ENCODE data around the gene FBXW4.

The FBXW4 gene

DNA sequence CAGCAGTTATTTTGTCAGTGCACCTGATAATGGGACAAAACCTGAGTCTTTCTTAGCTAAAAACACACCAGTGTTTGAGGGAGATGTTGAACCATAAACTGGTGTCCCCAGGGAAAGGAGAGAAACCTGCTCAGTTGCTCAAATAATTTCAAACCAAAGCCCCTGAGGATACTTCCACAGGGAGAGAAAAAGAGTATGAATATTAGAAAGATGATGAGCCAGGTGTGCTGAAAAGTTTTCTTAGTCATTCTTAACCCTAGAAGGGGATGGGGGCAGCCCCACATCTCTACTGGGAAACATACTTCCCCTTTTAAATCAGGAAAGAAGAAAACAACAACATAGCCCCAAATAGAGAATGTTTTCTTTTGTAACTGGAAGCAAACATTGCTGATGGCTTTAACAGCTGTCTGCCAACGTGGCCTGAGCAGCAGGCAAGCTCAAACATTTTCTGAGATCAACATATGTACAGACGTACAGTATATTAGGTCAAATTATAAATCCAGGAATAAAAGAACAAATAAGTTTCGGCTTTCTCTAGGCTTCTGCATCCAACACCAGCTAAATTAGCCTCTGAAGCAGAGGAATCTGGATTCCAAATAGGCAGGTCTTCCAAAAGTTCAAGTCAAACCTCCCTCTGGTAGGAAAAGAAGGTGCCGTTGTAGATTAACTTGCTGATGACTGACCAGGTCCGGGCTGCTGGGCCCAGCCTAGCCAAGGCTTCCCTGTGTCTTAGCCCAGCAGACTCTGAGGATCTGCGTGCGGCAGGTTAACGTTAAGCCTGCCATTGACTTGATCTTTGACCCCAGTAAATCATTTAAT, 30.5 kb upstream of the FBXW4 start:
- no peak overlapping the region for H2AFZ ChIP-seq (ENCODE audit: low read length)
- H3K9me2 ChIP-seq (replicated peaks; ENCODE audit: low read depth, low read length): no peaks in the 10 kb centered on the region
- no peaks in the 10 kb centered on the region for H4K20me1 ChIP-seq (ENCODE audit: insufficient read depth, low read length, poor library complexity, severe bottlenecking)
- H3K27me3 ChIP-seq (ENCODE audit: insufficient read depth, low read length, poor library complexity, severe bottlenecking): no peaks in the 10 kb centered on the region
- no peak overlapping the region for H3K4me3 ChIP-seq (ENCODE audit: low read length, poor library complexity, severe bottlenecking)
- no peaks in the 10 kb centered on the region for H3K4me1 ChIP-seq (ENCODE audit: insufficient read depth, low read length, poor library complexity, severe bottlenecking)
- H3K4me2 ChIP-seq (ENCODE audit: low read depth, low read length, poor library complexity, severe bottlenecking): no peak overlapping the region
- no peaks in the 10 kb centered on the region for H3K36me3 ChIP-seq (ENCODE audit: insufficient read depth, low read length)
- no peaks in the 10 kb centered on the region for H3F3A ChIP-seq (ENCODE audit: low read depth)
- no peaks in the 10 kb centered on the region for H3K9me3 ChIP-seq (ENCODE audit: insufficient read depth, low read depth, low read length)
- no peaks in the 10 kb centered on the region for H3K79me2 ChIP-seq (ENCODE audit: insufficient read depth, low read length)
- no peak overlapping the region for H3K9ac ChIP-seq (ENCODE audit: low read depth, low read length, poor library complexity, severe bottlenecking)
- TF ChIP-seq, protein P1, sequence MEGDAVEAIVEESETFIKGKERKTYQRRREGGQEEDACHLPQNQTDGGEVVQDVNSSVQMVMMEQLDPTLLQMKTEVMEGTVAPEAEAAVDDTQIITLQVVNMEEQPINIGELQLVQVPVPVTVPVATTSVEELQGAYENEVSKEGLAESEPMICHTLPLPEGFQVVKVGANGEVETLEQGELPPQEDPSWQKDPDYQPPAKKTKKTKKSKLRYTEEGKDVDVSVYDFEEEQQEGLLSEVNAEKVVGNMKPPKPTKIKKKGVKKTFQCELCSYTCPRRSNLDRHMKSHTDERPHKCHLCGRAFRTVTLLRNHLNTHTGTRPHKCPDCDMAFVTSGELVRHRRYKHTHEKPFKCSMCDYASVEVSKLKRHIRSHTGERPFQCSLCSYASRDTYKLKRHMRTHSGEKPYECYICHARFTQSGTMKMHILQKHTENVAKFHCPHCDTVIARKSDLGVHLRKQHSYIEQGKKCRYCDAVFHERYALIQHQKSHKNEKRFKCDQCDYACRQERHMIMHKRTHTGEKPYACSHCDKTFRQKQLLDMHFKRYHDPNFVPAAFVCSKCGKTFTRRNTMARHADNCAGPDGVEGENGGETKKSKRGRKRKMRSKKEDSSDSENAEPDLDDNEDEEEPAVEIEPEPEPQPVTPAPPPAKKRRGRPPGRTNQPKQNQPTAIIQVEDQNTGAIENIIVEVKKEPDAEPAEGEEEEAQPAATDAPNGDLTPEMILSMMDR (conservative IDR thresholded peaks at IDR 0.05; ENCODE audit: low read length): no peak
- no peak for TF ChIP-seq EZH2phosphoT487 (IDR thresholded peaks at IDR 0.05; ENCODE audit: borderline replicate concordance)

DNA sequence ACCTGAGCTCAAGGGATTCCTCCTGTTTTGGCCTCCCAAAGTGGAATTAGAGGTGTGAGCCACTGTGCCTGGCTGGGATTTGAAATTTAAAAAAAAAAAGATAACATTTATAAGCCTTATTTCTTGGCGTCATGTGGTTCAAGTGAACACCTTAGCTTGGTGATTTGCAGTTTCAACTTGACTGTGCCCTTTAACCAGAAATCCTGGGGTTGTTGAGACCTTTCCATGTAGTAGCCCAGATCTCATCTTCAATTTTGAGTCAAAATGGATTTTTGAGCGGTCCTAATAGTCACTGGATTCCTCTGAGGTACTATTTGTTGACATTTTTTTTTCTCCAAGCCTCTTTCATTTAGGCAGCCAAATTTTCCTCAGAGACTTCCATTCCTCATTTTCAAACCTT, 29.5 kb upstream of the FBXW4 start:
- Histone ChIP-seq H3K4me2 (ENCODE audit: low read depth, low read length, poor library complexity, severe bottlenecking) (no peak overlapping the region), H3F3A (ENCODE audit: low read depth) (no peaks in the 10 kb centered on the region), H3K9ac (ENCODE audit: low read depth, low read length, poor library complexity, severe bottlenecking) (no peak overlapping the region), H3K4me1 (ENCODE audit: insufficient read depth, low read length, poor library complexity, severe bottlenecking) (no peaks in the 10 kb centered on the region), H3K36me3 (ENCODE audit: insufficient read depth, low read length) (no peaks in the 10 kb centered on the region), H3K9me2 (replicated peaks; ENCODE audit: low read depth, low read length) (no peaks in the 10 kb centered on the region), H4K20me1 (ENCODE audit: insufficient read depth, low read length, poor library complexity, severe bottlenecking) (no peaks in the 10 kb centered on the region), H3K9me3 (ENCODE audit: insufficient read depth, low read depth, low read length) (no peaks in the 10 kb centered on the region), H3K79me2 (ENCODE audit: insufficient read depth, low read length) (no peaks in the 10 kb centered on the region), H2AFZ (ENCODE audit: low read length) (no peak overlapping the region), H3K4me3 (ENCODE audit: low read length, poor library complexity, severe bottlenecking) (no peak overlapping the region), H3K27me3 (ENCODE audit: insufficient read depth, low read length, poor library complexity, severe bottlenecking) (no peaks in the 10 kb centered on the region)
- TF ChIP-seq, protein P1 (conservative IDR thresholded peaks at IDR 0.05; ENCODE audit: low read length): no peak
- no peak for TF ChIP-seq EZH2phosphoT487 (IDR thresholded peaks at IDR 0.05; ENCODE audit: borderline replicate concordance)

DNA sequence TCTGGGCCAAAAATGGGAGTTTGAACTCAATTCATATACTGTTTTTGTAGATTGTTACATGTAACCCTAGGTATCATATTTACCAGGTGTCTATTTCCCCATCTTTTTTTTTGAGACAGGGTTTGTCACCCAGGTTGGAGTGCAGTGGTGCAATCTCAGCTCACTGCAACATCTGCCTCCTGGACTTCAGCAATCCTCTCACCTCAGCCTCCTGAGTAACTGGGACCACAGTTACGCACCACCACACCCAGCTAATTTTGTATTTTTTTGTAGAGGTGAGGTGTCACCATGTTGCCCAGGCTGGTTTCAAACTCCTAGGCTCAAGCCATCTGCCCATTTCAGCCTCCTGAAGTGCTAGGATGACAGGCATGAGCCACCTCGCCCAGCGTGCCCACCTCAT, 28.2 kb upstream of the FBXW4 start:
- no peak overlapping the region for H3K9ac ChIP-seq (ENCODE audit: low read depth, low read length, poor library complexity, severe bottlenecking)

More for the DNA sequence above, 28.2 kb upstream of the FBXW4 start:
- Histone ChIP-seq H3K4me3 (ENCODE audit: low read length, poor library complexity, severe bottlenecking) (no peak overlapping the region), H3K79me2 (ENCODE audit: insufficient read depth, low read length) (no peaks in the 10 kb centered on the region), H3K4me1 (ENCODE audit: insufficient read depth, low read length, poor library complexity, severe bottlenecking) (no peaks in the 10 kb centered on the region), H4K20me1 (ENCODE audit: insufficient read depth, low read length, poor library complexity, severe bottlenecking) (no peaks in the 10 kb centered on the region), H2AFZ (ENCODE audit: low read length) (no peak overlapping the region), H3K9me2 (replicated peaks; ENCODE audit: low read depth, low read length) (no peaks in the 10 kb centered on the region), H3K27me3 (ENCODE audit: insufficient read depth, low read length, poor library complexity, severe bottlenecking) (no peaks in the 10 kb centered on the region), H3F3A (ENCODE audit: low read depth) (no peaks in the 10 kb centered on the region), H3K36me3 (ENCODE audit: insufficient read depth, low read length) (no peaks in the 10 kb centered on the region), H3K4me2 (ENCODE audit: low read depth, low read length, poor library complexity, severe bottlenecking) (no peak overlapping the region), H3K9me3 (ENCODE audit: insufficient read depth, low read depth, low read length) (no peaks in the 10 kb centered on the region)
- TF ChIP-seq, protein P1 (conservative IDR thresholded peaks at IDR 0.05; ENCODE audit: low read length): no peak
- no peak for TF ChIP-seq EZH2phosphoT487 (IDR thresholded peaks at IDR 0.05; ENCODE audit: borderline replicate concordance)

Measured in Loucy (cell line).